HCEC 1CT (cell line): ENCODE data around the gene LRRC8B.
"Not testable (repeated sequence)": the region's sequence is repeated elsewhere in the genome, so short reads cannot be mapped to it uniquely, and the experiment has no call there.

Experiments
- DNase-seq: peaks from one replicate; pipeline ENCODE4 v3.0.0-alpha.2; 2017

LRRC8B gene

GRCh38 chr1:89525169-89525855, 683 bp downstream of the LRRC8B start:
- DNase-seq, result no peak

- DNase-seq, result no peak
Observed at GRCh38 chr1:89527256-89527655, 2.6 kb downstream of the LRRC8B start.

- DNase-seq, result no peak
Observed at GRCh38 chr1:89527750-89528381, 3.2 kb downstream of the LRRC8B start.

GRCh38 chr1:89528382-89528780, 3.8 kb downstream of the LRRC8B start:
- DNase-seq, result no peak

GRCh38 chr1:89529196-89529595, 4.6 kb downstream of the LRRC8B start:
- DNase-seq, result no peak

- DNase-seq, result no peak
Observed at GRCh38 chr1:89530444-89531089, 5.9 kb downstream of the LRRC8B start.

GRCh38 chr1:89531480-89532139, 7.0 kb downstream of the LRRC8B start:
- DNase-seq, result no peak

GRCh38 chr1:89532228-89532627, 7.6 kb downstream of the LRRC8B start:
- no peak for DNase-seq

GRCh38 chr1:89532866-89533265, 8.2 kb downstream of the LRRC8B start:
- DNase-seq, result no peak

- no peak for DNase-seq
Observed at GRCh38 chr1:89535537-89535936, 10.9 kb downstream of the LRRC8B start.

- DNase-seq, result no peak
Observed at GRCh38 chr1:89536555-89537341, 12.1 kb downstream of the LRRC8B start.

- DNase-seq, result peak; percentile 53
Observed at GRCh38 chr1:89538361-89538760, 13.7 kb downstream of the LRRC8B start.

- no peak for DNase-seq
Observed at GRCh38 chr1:89539128-89539527, 14.5 kb downstream of the LRRC8B start.

- no peak for DNase-seq
Observed at GRCh38 chr1:89540406-89540970, 15.9 kb downstream of the LRRC8B start.

GRCh38 chr1:89542345-89542744, 17.7 kb downstream of the LRRC8B start:
- no peak for DNase-seq

- not testable (repeated sequence) for DNase-seq
Observed at GRCh38 chr1:89543632-89544031, 19.0 kb downstream of the LRRC8B start.

- peak; percentile 43 for DNase-seq
Observed at GRCh38 chr1:89545264-89546038, 20.8 kb downstream of the LRRC8B start.

- DNase-seq, result peak; percentile 69
Observed at GRCh38 chr1:89546082-89546889, 21.7 kb downstream of the LRRC8B start.

GRCh38 chr1:89546934-89547562, 22.4 kb downstream of the LRRC8B start:
- DNase-seq, result no peak

GRCh38 chr1:89547563-89548116, 23.0 kb downstream of the LRRC8B start:
- DNase-seq, result peak; percentile 93
